Sigmoid colon (tissue), 3 donors: ENCODE data around the gene MC1R.

Source experiments
- POLR2A ChIP-seq, 2 donors: fragments of 450-650 bp; IDR thresholded peaks; one replicate each; pipeline ENCODE4 v1.6.1; 2016; ENCODE audit warnings: antibody characterized with exemption in 2 of 2, mild to moderate bottlenecking in 2 of 2, moderate library complexity in 2 of 2
- TF ChIP-seq, protein P1 (sequence below), 4 experiments: fragments of 450-650 bp in 3 of 4; fragments of 200-600 bp in 1 of 4; IDR thresholded peaks; one replicate each; pipeline ENCODE4 v1.5.1; 2016 to 2019; ENCODE audit warnings: antibody characterized with exemption in 4 of 4, mild to moderate bottlenecking in 3 of 4, moderate library complexity in 2 of 4

DNA sequence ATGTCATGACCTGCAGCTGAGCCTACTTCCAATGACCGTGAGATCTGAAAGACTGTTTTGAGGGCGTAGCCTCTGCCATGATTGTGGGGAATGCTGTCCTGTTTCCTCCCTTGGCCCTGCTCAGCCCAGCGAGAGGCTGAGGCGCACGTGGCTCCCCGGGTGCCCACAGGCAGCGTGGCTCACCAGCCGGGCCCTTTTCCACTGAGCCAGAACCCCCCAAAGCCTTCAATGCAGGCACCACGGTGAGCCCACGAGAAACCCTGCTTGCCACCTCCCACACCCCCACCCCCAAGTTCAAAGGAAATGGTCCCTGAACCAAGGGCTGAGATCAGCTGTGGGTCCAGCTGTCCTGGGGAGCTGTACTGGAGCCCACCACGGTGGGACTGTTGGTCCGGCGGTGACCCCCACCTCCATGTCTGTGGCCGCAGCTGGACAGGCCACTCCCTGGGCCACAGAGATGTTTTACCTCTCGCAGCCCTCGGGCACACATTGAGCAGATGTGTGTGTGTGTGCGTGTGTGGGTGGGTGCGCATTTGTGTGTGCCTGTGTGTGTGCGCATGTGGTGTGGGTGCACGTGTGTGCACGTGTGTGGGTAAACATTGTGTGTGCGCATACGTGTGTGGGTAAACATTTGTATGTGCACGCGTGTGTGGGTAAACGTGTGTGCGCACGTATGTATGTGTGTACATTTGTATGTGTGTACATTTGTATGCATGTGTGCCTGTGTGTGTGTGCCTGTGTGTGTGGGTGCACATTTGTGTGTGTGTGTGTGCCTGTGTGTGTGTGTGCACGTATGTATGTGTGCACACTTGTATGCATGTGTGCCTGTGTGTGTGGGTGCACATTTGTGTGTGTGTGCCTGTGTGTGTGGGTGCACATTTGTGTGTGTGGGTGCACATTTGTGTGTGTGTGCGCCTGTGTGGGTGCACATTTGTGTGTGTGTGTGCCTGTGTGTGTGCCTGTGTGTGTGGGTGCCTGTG is 5.0 kb upstream of the MC1R start:
- TF ChIP-seq, protein P1, sequence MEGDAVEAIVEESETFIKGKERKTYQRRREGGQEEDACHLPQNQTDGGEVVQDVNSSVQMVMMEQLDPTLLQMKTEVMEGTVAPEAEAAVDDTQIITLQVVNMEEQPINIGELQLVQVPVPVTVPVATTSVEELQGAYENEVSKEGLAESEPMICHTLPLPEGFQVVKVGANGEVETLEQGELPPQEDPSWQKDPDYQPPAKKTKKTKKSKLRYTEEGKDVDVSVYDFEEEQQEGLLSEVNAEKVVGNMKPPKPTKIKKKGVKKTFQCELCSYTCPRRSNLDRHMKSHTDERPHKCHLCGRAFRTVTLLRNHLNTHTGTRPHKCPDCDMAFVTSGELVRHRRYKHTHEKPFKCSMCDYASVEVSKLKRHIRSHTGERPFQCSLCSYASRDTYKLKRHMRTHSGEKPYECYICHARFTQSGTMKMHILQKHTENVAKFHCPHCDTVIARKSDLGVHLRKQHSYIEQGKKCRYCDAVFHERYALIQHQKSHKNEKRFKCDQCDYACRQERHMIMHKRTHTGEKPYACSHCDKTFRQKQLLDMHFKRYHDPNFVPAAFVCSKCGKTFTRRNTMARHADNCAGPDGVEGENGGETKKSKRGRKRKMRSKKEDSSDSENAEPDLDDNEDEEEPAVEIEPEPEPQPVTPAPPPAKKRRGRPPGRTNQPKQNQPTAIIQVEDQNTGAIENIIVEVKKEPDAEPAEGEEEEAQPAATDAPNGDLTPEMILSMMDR (IDR thresholded peaks at IDR 0.05): no peak
- no peak for TF ChIP-seq POLR2A (IDR thresholded peaks at IDR 0.05)
